ENCODE results near the gene GLB1L. TPM values are rescaled to one million over a fixed set of nuclear protein-coding genes. Genes with fewer than 3 reads are reported as not detected.

GLB1L gene
- total RNA-seq, 1 donor from 2014 or later: 22.8 TPM

DNA sequence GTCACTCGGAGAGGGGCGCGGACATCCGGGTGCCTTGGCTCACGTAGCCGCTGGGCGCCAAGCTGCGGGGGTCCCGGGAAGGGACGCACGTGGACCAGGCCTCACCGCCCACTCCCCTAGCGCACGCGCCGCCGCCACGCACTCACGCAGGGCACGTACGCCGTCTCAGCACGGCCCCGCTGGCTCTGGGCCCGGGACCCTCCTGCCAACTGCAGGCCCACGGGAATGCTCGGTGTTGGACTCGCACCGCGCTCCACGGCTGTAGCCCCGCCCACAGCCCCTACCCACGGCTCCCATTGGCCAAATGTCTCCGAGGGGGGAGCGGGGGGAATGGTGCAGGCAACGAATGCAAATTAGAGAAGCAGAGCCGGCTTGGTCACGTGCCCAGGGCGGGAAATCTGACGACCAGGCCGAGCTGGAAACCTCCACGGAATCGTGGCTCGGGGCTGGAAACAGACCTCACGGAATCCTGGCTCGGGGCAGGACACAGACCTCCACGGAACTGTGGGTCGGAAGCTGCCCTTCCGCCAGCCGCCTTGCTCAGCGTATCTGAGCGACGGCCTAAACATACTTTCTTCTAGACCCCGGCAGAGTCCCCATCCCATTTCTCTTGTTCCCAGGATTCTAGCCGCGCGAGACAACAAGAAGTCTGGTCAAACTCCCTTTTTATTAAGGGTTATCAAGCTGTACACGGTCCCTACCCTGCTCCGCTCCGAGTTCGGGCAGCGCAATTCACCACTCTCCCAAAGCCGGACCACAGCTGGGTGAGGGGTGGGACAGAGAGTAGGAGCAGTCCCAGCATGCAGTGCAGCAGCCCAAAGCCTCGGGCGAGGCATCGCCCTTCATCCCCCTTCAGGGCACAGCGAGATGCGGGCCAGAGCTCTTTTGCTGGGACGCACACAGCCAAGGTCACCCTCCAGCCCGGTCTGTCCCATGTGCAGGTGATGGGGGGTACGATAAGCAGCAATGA, 26.2 kb downstream of the GLB1L start, which contains the start of gene ABCB6:
ABCB6 (minus strand) TSS at position 227 of the 970 bp plus-strand sequence. CDS start 285 bp downstream, outside the sequence.
- Histone ChIP-seq H3K4me1 (peaks cover 40% of the 10 kb centered on the region), H3K9me3 (no peaks in the 10 kb centered on the region), H3K27ac (peak within 1 kb of the TSS; percentile 84), H3K27me3 (no peaks in the 10 kb centered on the region), H3K36me3 (peaks cover 0 to 67% of the 10 kb centered on the region in 2 donors), H3K4me3 (peak within 1 kb of the TSS; percentile 45 to 60)
- intact Hi-C loops (cut with DNase I): loop anchor here (2.0 kb wide), 1 partner anchor 42 kb away; the partner anchor contains the start of gene CNPPD1
- DNase-seq (ENCODE audit: extremely low spot score in 2 of 2): peak in 1 of 2 donors; percentile 97
- TF ChIP-seq, protein P1, sequence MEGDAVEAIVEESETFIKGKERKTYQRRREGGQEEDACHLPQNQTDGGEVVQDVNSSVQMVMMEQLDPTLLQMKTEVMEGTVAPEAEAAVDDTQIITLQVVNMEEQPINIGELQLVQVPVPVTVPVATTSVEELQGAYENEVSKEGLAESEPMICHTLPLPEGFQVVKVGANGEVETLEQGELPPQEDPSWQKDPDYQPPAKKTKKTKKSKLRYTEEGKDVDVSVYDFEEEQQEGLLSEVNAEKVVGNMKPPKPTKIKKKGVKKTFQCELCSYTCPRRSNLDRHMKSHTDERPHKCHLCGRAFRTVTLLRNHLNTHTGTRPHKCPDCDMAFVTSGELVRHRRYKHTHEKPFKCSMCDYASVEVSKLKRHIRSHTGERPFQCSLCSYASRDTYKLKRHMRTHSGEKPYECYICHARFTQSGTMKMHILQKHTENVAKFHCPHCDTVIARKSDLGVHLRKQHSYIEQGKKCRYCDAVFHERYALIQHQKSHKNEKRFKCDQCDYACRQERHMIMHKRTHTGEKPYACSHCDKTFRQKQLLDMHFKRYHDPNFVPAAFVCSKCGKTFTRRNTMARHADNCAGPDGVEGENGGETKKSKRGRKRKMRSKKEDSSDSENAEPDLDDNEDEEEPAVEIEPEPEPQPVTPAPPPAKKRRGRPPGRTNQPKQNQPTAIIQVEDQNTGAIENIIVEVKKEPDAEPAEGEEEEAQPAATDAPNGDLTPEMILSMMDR (IDR thresholded peaks at IDR 0.05): no peak
- TF ChIP-seq POLR2A (IDR thresholded peaks at IDR 0.05): peak in 1 of 2 donors; percentile 53
- TF ChIP-seq POLR2AphosphoS5 (IDR thresholded peaks at IDR 0.05; ENCODE audit: insufficient read depth in 1 of 2, low read depth in 1 of 2): peak; percentile 76 to 90

DNA sequence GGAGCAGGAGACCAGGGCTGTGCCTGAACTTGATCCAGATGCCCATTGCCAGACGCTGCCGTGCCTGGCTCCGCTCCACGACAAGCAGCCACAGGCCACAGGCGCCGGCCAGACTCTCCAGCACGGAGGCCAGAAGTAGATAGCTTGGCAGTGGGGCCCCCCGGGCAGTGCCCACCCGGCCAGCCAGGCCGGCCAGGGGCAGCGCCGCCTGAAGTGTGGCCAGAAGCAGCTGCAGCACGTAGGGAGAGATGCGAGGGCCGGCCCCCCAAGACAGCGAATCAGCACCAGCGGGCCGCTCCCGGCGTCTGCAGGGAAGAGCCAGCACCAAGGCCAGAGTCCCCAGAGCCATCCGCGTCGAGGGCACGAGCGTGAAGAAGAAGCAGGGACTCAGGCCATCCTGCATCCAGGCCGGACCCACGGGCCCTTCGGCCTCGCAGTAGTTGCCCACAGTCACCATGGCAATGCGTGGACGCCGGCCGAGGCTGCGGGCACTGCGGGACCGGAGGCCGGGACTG, 27.0 kb downstream of the GLB1L start:
- H3K27ac ChIP-seq: peak overlapping the region; percentile 84
- peak overlapping the region; percentile 45 to 60 for H3K4me3 ChIP-seq
- intact Hi-C loops (cut with DNase I): loop anchor here (2.0 kb wide), 1 partner anchor 41 kb away; the partner anchor contains the start of gene CNPPD1
- TF ChIP-seq, protein P1 (IDR thresholded peaks at IDR 0.05): no peak
- TF ChIP-seq POLR2A (IDR thresholded peaks at IDR 0.05): no peak
- TF ChIP-seq POLR2AphosphoS5 (IDR thresholded peaks at IDR 0.05; ENCODE audit: insufficient read depth in 1 of 2, low read depth in 1 of 2): no peak
- no peak for DNase-seq (ENCODE audit: extremely low spot score in 2 of 2)
- H3K36me3 ChIP-seq: peaks cover 0 to 67% of the 10 kb centered on the region in 2 donors
- H3K4me1 ChIP-seq: peaks cover 40% of the 10 kb centered on the region
- no peaks in the 10 kb centered on the region for H3K9me3 ChIP-seq
- no peaks in the 10 kb centered on the region for H3K27me3 ChIP-seq

DNA sequence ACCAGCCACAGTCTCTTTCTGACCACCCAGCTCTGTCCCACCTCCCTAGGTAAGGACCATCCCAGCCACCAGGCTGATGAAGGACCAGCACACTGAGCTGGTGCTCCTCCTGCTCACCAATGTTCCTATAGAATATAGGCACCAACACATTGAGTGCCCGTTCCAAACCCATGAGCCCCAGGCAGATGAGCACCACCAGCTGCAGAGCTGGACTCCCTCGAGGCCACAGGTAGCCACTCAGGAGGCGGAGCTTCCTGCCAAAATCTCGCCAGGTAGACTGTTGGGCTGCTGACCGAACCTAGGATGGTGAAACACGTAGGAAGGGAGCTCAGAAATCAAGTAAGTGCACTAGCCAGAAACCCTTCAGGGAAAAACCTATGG, 28.7 kb downstream of the GLB1L start:
- H3K4me1 ChIP-seq: peaks cover 40% of the 10 kb centered on the region
- H3K27me3 ChIP-seq: no peaks in the 10 kb centered on the region
- no peaks in the 10 kb centered on the region for H3K9me3 ChIP-seq
- H3K27ac ChIP-seq: no peak overlapping the region
- peaks cover 0 to 60% of the 10 kb centered on the region in 2 donors for H3K36me3 ChIP-seq
- TF ChIP-seq POLR2A (IDR thresholded peaks at IDR 0.05) (no peak), POLR2AphosphoS5 (IDR thresholded peaks at IDR 0.05; ENCODE audit: insufficient read depth in 1 of 2, low read depth in 1 of 2) (no peak)
- TF ChIP-seq, protein P1 (IDR thresholded peaks at IDR 0.05): no peak
- H3K4me3 ChIP-seq: no peak overlapping the region
- intact Hi-C loops (cut with DNase I): no loop called here
- DNase-seq (ENCODE audit: extremely low spot score in 2 of 2): no peak

DNA sequence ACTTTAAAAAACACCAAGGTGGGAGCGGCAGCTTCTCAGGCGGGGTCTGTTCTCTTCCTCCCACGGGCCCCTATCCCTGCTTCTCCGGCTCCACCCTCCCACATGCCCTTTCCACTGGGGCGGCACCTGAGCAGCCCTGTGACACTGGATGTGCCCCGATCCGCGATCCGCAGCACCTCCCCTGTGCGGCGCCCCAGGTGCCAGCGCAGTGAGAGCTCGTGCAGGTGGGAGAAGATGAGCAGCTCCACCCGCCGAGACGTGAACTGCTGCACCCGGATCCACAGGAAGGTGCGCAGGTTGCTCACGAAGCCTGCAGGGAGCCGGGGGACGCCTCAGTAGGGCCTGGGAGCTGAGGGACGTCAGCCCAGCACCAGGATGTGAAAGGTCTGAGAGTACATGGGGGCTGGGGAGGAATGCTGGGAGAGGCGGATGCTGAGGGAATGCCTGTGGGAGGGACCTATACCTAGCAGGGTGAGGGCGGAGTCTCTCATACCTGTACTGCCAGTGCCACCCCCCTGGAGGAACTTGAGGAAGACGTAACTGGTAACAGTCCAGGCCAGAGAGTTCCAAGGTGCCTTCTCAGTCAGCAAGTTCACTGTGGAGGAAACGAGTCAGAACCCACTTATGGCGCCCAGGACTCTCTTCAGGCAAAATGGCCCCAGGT, 29.2 kb downstream of the GLB1L start:
- no peak for DNase-seq (ENCODE audit: extremely low spot score in 2 of 2)
- Histone ChIP-seq H3K36me3 (peaks cover 0 to 55% of the 10 kb centered on the region in 2 donors), H3K4me1 (peaks cover 40% of the 10 kb centered on the region), H3K27me3 (no peaks in the 10 kb centered on the region), H3K9me3 (no peaks in the 10 kb centered on the region), H3K27ac (no peak overlapping the region), H3K4me3 (no peak overlapping the region)
- intact Hi-C loops (cut with DNase I): no loop called here
- TF ChIP-seq POLR2AphosphoS5 (IDR thresholded peaks at IDR 0.05; ENCODE audit: insufficient read depth in 1 of 2, low read depth in 1 of 2) (no peak), POLR2A (IDR thresholded peaks at IDR 0.05) (no peak)
- TF ChIP-seq, protein P1 (IDR thresholded peaks at IDR 0.05): no peak

All from vagina (tissue), 2 donors.